Measurements from ENCODE around the gene ORM2.
A peak's percentile ranks its signal among the peaks of the same experiment; 100 is the strongest.

The ORM2 gene

GRCh38 chr9:114370251-114370967, 40.7 kb downstream of the ORM2 start:
- peaks cover 21% of the 10 kb centered on the region for H3K36me3 Mint-ChIP-seq
- H3K4me3 Mint-ChIP-seq = peak overlapping the region; percentile 54
- H3K27me3 Mint-ChIP-seq = no peaks in the 10 kb centered on the region

GRCh38 chr9:114370968-114371320, 41.3 kb downstream of the ORM2 start:
- H3K27ac Mint-ChIP-seq = peak overlapping the region; percentile 93
- H3K9me3 Mint-ChIP-seq (ENCODE audit: low read depth) = no peaks in the 10 kb centered on the region
- peak overlapping the region; percentile 56 for H3K4me3 Mint-ChIP-seq
- no peaks in the 10 kb centered on the region for H3K27me3 Mint-ChIP-seq
- peaks cover 93% of the 10 kb centered on the region for H3K4me1 Mint-ChIP-seq (ENCODE audit: low read depth)
- peaks cover 19% of the 10 kb centered on the region for H3K36me3 Mint-ChIP-seq

More at GRCh38 chr9:114370251-114370967, 40.7 kb downstream of the ORM2 start:
- Mint-ChIP-seq H3K9me3 (ENCODE audit: low read depth) (no peaks in the 10 kb centered on the region), H3K4me1 (ENCODE audit: low read depth) (peaks cover 93% of the 10 kb centered on the region), H3K27ac (peak overlapping the region; percentile 93)

- Mint-ChIP-seq H3K36me3 (peaks cover 16% of the 10 kb centered on the region), H3K4me1 (ENCODE audit: low read depth) (peaks cover 90% of the 10 kb centered on the region), H3K27ac (peak overlapping the region; percentile 93), H3K27me3 (no peaks in the 10 kb centered on the region), H3K9me3 (ENCODE audit: low read depth) (no peaks in the 10 kb centered on the region), H3K4me3 (peak overlapping the region; percentile 74)
Observed at GRCh38 chr9:114371343-114371944, 41.8 kb downstream of the ORM2 start.

GRCh38 chr9:114371973-114372917, 42.6 kb downstream of the ORM2 start:
- Mint-ChIP-seq H3K4me3 (peak overlapping the region; percentile 74), H3K4me1 (ENCODE audit: low read depth) (peaks cover 90% of the 10 kb centered on the region), H3K27me3 (no peaks in the 10 kb centered on the region), H3K9me3 (ENCODE audit: low read depth) (no peaks in the 10 kb centered on the region), H3K36me3 (peaks cover 12% of the 10 kb centered on the region), H3K27ac (peak overlapping the region; percentile 93)

GRCh38 chr9:114372921-114373448, 43.3 kb downstream of the ORM2 start:
- H3K27ac Mint-ChIP-seq = peak overlapping the region; percentile 93

GRCh38 chr9:114373960-114374730, 44.5 kb downstream of the ORM2 start:
- peaks cover 27% of the 10 kb centered on the region for H3K36me3 Mint-ChIP-seq
- no peaks in the 10 kb centered on the region for H3K9me3 Mint-ChIP-seq (ENCODE audit: low read depth)
- peak overlapping the region; percentile 70 for H3K4me3 Mint-ChIP-seq
- H3K27ac Mint-ChIP-seq = peak overlapping the region; percentile 93
- peaks cover 92% of the 10 kb centered on the region for H3K4me1 Mint-ChIP-seq (ENCODE audit: low read depth)
- H3K27me3 Mint-ChIP-seq = no peaks in the 10 kb centered on the region

More at GRCh38 chr9:114372921-114373448, 43.3 kb downstream of the ORM2 start:
- peak overlapping the region; percentile 74 for H3K4me3 Mint-ChIP-seq
- H3K4me1 Mint-ChIP-seq (ENCODE audit: low read depth) = peaks cover 90% of the 10 kb centered on the region
- H3K27me3 Mint-ChIP-seq = no peaks in the 10 kb centered on the region
- no peaks in the 10 kb centered on the region for H3K9me3 Mint-ChIP-seq (ENCODE audit: low read depth)
- H3K36me3 Mint-ChIP-seq = peaks cover 18% of the 10 kb centered on the region

- Mint-ChIP-seq H3K27ac (peak overlapping the region; percentile 93), H3K4me3 (peak overlapping the region; percentile 70), H3K27me3 (no peaks in the 10 kb centered on the region), H3K36me3 (peaks cover 21% of the 10 kb centered on the region), H3K4me1 (ENCODE audit: low read depth) (peaks cover 92% of the 10 kb centered on the region), H3K9me3 (ENCODE audit: low read depth) (no peaks in the 10 kb centered on the region)
Observed at GRCh38 chr9:114374936-114375335, 45.3 kb downstream of the ORM2 start.

- Mint-ChIP-seq H3K27me3 (no peaks in the 10 kb centered on the region), H3K4me1 (ENCODE audit: low read depth) (peaks cover 92% of the 10 kb centered on the region), H3K9me3 (ENCODE audit: low read depth) (no peaks in the 10 kb centered on the region), H3K4me3 (peak overlapping the region; percentile 70), H3K36me3 (peaks cover 25% of the 10 kb centered on the region), H3K27ac (peak overlapping the region; percentile 93)
Observed at GRCh38 chr9:114375386-114376175, 45.9 kb downstream of the ORM2 start.

- H3K4me3 Mint-ChIP-seq = no peak overlapping the region
- H3K4me1 Mint-ChIP-seq (ENCODE audit: low read depth) = peaks cover 87% of the 10 kb centered on the region
- H3K27ac Mint-ChIP-seq = peak overlapping the region; percentile 97
- H3K36me3 Mint-ChIP-seq = peaks cover 25% of the 10 kb centered on the region
- no peaks in the 10 kb centered on the region for H3K9me3 Mint-ChIP-seq (ENCODE audit: low read depth)
- H3K27me3 Mint-ChIP-seq = no peaks in the 10 kb centered on the region
Observed at GRCh38 chr9:114376586-114377445, 47.1 kb downstream of the ORM2 start.

GRCh38 chr9:114378016-114378415, 48.3 kb downstream of the ORM2 start:
- Mint-ChIP-seq H3K4me3 (peak overlapping the region; percentile 68), H3K36me3 (peaks cover 24% of the 10 kb centered on the region), H3K4me1 (ENCODE audit: low read depth) (peaks cover 87% of the 10 kb centered on the region), H3K27me3 (no peaks in the 10 kb centered on the region), H3K9me3 (ENCODE audit: low read depth) (no peaks in the 10 kb centered on the region), H3K27ac (peak overlapping the region; percentile 97)

GRCh38 chr9:114378883-114379282, 49.2 kb downstream of the ORM2 start:
- Mint-ChIP-seq H3K27ac (peak overlapping the region; percentile 97), H3K27me3 (no peaks in the 10 kb centered on the region), H3K4me1 (ENCODE audit: low read depth) (peaks cover 87% of the 10 kb centered on the region), H3K9me3 (ENCODE audit: low read depth) (no peaks in the 10 kb centered on the region), H3K36me3 (peaks cover 21% of the 10 kb centered on the region), H3K4me3 (peak overlapping the region; percentile 68)
